Nephron progenitor cell (in vitro differentiated cells): ENCODE results near the gene PPM1N.

Source experiments
- DNase-seq: peaks from one replicate; pipeline ENCODE4 v3.0.0; 2021
- H3K27ac Mint-ChIP-seq: 2 replicates; pipeline ENCODE4 v1.8.0; 2021; ENCODE audit warnings: mild to moderate bottlenecking, moderate library complexity, mixed read lengths
- H3K27me3 Mint-ChIP-seq: 2 replicates; pipeline ENCODE4 v1.8.0; 2021; ENCODE audit warnings: mild to moderate bottlenecking, low read depth, mixed read lengths; ENCODE audit not compliant: poor library complexity
- H3K36me3 Mint-ChIP-seq: 2 replicates; pipeline ENCODE4 v1.8.0; 2021; ENCODE audit warnings: low read depth, mixed read lengths
- H3K4me1 Mint-ChIP-seq: 2 replicates; pipeline ENCODE4 v1.8.0; 2021; ENCODE audit warnings: mixed read lengths
- H3K4me3 Mint-ChIP-seq: 2 replicates; pipeline ENCODE4 v1.8.0; 2021; ENCODE audit warnings: mild to moderate bottlenecking, moderate library complexity, mixed read lengths
- H3K9me3 Mint-ChIP-seq: 2 replicates; pipeline ENCODE4 v1.8.0; 2021; ENCODE audit warnings: mild to moderate bottlenecking, moderate library complexity, mixed read lengths
- CTCF ChIP-seq: fragments of 200-600 bp; sonication (generic); IDR thresholded peaks from 2 replicates; pipeline ENCODE4 v1.5.0; 2021; ENCODE audit warnings: antibody characterized with exemption

The PPM1N gene

GRCh38 chr19:45526971-45527370 is 28.7 kb downstream of the PPM1N start:
- H3K36me3 Mint-ChIP-seq = peaks cover 27% of the 10 kb centered on the region
- peaks cover 26% of the 10 kb centered on the region for H3K4me1 Mint-ChIP-seq
- peaks cover 47% of the 10 kb centered on the region for H3K27me3 Mint-ChIP-seq
- no peak for DNase-seq
- H3K9me3 Mint-ChIP-seq = peaks cover 11% of the 10 kb centered on the region
- TF ChIP-seq CTCF = no peak
- no peak overlapping the region for H3K4me3 Mint-ChIP-seq
- H3K27ac Mint-ChIP-seq = no peak overlapping the region

- Mint-ChIP-seq H3K4me3 (peak overlapping the region; percentile 77), H3K4me1 (peaks cover 25% of the 10 kb centered on the region), H3K36me3 (peaks cover 33% of the 10 kb centered on the region), H3K27me3 (peaks cover 49% of the 10 kb centered on the region), H3K9me3 (peaks cover 17% of the 10 kb centered on the region), H3K27ac (no peak overlapping the region)
- TF ChIP-seq CTCF = no peak
- no peak for DNase-seq
Measured at GRCh38 chr19:45527731-45528130, 29.5 kb downstream of the PPM1N start.

- no peak overlapping the region for H3K27ac Mint-ChIP-seq
- DNase-seq = no peak
Measured at GRCh38 chr19:45528149-45528743, 30.0 kb downstream of the PPM1N start.

GRCh38 chr19:45528744-45529419 is 30.6 kb downstream of the PPM1N start:
- peaks cover 17% of the 10 kb centered on the region for H3K9me3 Mint-ChIP-seq
- H3K27me3 Mint-ChIP-seq = peaks cover 49% of the 10 kb centered on the region
- TF ChIP-seq CTCF = no peak
- peak; percentile 45 for DNase-seq
- H3K36me3 Mint-ChIP-seq = peaks cover 30% of the 10 kb centered on the region
- no peak overlapping the region for H3K27ac Mint-ChIP-seq
- peak overlapping the region; percentile 77 for H3K4me3 Mint-ChIP-seq
- peaks cover 23% of the 10 kb centered on the region for H3K4me1 Mint-ChIP-seq

More at GRCh38 chr19:45528149-45528743, 30.0 kb downstream of the PPM1N start:
- Mint-ChIP-seq H3K4me1 (peaks cover 25% of the 10 kb centered on the region), H3K4me3 (peak overlapping the region; percentile 77), H3K9me3 (peaks cover 17% of the 10 kb centered on the region), H3K36me3 (peaks cover 33% of the 10 kb centered on the region), H3K27me3 (peaks cover 49% of the 10 kb centered on the region)
- no peak for TF ChIP-seq CTCF

GRCh38 chr19:45529420-45529785 is 31.2 kb downstream of the PPM1N start:
- no peak overlapping the region for H3K27ac Mint-ChIP-seq
- DNase-seq = no peak
- H3K27me3 Mint-ChIP-seq = peaks cover 49% of the 10 kb centered on the region
- H3K9me3 Mint-ChIP-seq = peaks cover 17% of the 10 kb centered on the region
- H3K4me3 Mint-ChIP-seq = peak overlapping the region; percentile 75
- TF ChIP-seq CTCF = no peak
- peaks cover 27% of the 10 kb centered on the region for H3K36me3 Mint-ChIP-seq
- peaks cover 21% of the 10 kb centered on the region for H3K4me1 Mint-ChIP-seq

- H3K27ac Mint-ChIP-seq = no peak overlapping the region
- H3K9me3 Mint-ChIP-seq = peaks cover 19% of the 10 kb centered on the region
- H3K36me3 Mint-ChIP-seq = peaks cover 19% of the 10 kb centered on the region
- TF ChIP-seq CTCF = no peak
- H3K4me1 Mint-ChIP-seq = peaks cover 21% of the 10 kb centered on the region
- DNase-seq = no peak
- H3K27me3 Mint-ChIP-seq = peaks cover 49% of the 10 kb centered on the region
- H3K4me3 Mint-ChIP-seq = no peak overlapping the region
Measured at GRCh38 chr19:45531349-45531748, 33.1 kb downstream of the PPM1N start.
